HepG2 (cell line): ENCODE data around the gene MTA1. TPM values are rescaled to one million over a fixed set of nuclear protein-coding genes. Genes with fewer than 3 reads are reported as not detected.

Source experiments
- BORCS8-MEF2B ChIP-seq: sonication (generic); formaldehyde crosslinking; IDR thresholded peaks from 2 replicates; pipeline ENCODE4 v1.8.0; 2022; ENCODE audit warnings: mild to moderate bottlenecking, missing genetic modification reagents
- FLYWCH1 ChIP-seq: sonication (generic); formaldehyde crosslinking; IDR thresholded peaks from 2 replicates; pipeline ENCODE4 v1.8.1; 2023; ENCODE audit warnings: mild to moderate bottlenecking, missing genetic modification reagents
- HNRNPL ChIP-seq: fragments of 200-400 bp; formaldehyde crosslinking; IDR thresholded peaks from 2 replicates; pipeline ENCODE4 v1.6.1; 2017; ENCODE audit warnings: mild to moderate bottlenecking, low read depth, low read length
- HNRNPUL1 ChIP-seq: fragments of 200-400 bp; formaldehyde crosslinking; IDR thresholded peaks from 2 replicates; pipeline ENCODE4 v1.6.1; 2017; ENCODE audit warnings: low read depth, mild to moderate bottlenecking, low read length, moderate library complexity
- HOXA5 ChIP-seq: sonication (generic); formaldehyde crosslinking; IDR thresholded peaks from 2 replicates; pipeline ENCODE4 v1.4.0; 2020; ENCODE audit warnings: missing genetic modification reagents
- HOXD1 ChIP-seq: sonication (generic); formaldehyde crosslinking; IDR thresholded peaks from 2 replicates; pipeline ENCODE4 v1.5.0; 2020; ENCODE audit warnings: missing genetic modification reagents
- KDM3A ChIP-seq: IDR thresholded peaks from 2 replicates; pipeline ENCODE4 v1.6.1; 2018; ENCODE audit warnings: low read depth, missing compliant biosample characterization
- MTF2 ChIP-seq: sonication (generic); formaldehyde crosslinking; IDR thresholded peaks from 2 replicates; pipeline ENCODE4 v1.5.0; 2020; ENCODE audit warnings: missing genetic modification reagents, borderline replicate concordance
- NBN ChIP-seq: fragments of 450-650 bp; conservative IDR thresholded peaks from 2 replicates; pipeline ENCODE4 v1.6.1; 2017
- RAD21 ChIP-seq: fragments of 450-650 bp; formaldehyde crosslinking; IDR thresholded peaks from 2 replicates; pipeline ENCODE4 v1.5.0; 2020; ENCODE audit warnings: mild to moderate bottlenecking
- RARA ChIP-seq: IDR thresholded peaks from 2 replicates; pipeline ENCODE4 v1.6.1; 2016; ENCODE audit warnings: missing genetic modification reagents, missing compliant biosample characterization
- REXO4 ChIP-seq: sonication (generic); formaldehyde crosslinking; IDR thresholded peaks from 2 replicates; pipeline ENCODE4 v1.8.0; 2022; ENCODE audit warnings: missing genetic modification reagents, mild to moderate bottlenecking, borderline replicate concordance
- SCMH1 ChIP-seq: sonication (generic); formaldehyde crosslinking; IDR thresholded peaks from 2 replicates; pipeline ENCODE4 v1.9.0; 2021; ENCODE audit warnings: missing genetic modification reagents, mild to moderate bottlenecking, borderline replicate concordance
- SNAPC2 ChIP-seq: sonication (generic); formaldehyde crosslinking; IDR thresholded peaks from 2 replicates; pipeline ENCODE4 v1.8.1; 2022; ENCODE audit warnings: mild to moderate bottlenecking, missing genetic modification reagents
- TEAD3 ChIP-seq: optimal IDR thresholded peaks from 2 replicates; pipeline ENCODE3; 2016; ENCODE audit warnings: borderline replicate concordance
- TSC22D2 ChIP-seq: sonication (generic); formaldehyde crosslinking; IDR thresholded peaks from 2 replicates; pipeline ENCODE4 v1.5.1; 2020; ENCODE audit warnings: missing genetic modification reagents, mild to moderate bottlenecking, borderline replicate concordance
- ZNF496 ChIP-seq: sonication (generic); formaldehyde crosslinking; IDR thresholded peaks from 2 replicates; pipeline ENCODE4 v1.8.1; 2023; ENCODE audit warnings: mild to moderate bottlenecking, moderate library complexity, missing genetic modification reagents; ENCODE audit not compliant: insufficient replicate concordance
- polyA plus RNA-seq, 8 experiments: library from polyadenylated mRNA; depleted of rRNA in 3 of 8; stranded (reverse) in 7 of 8; unstranded in 1 of 8; fragments of >200 nt; fragmentation: Illumina TruSeq in 4 of 8; extraction: Trizol in 4 of 8; gene quantifications; 2 replicates each; pipeline versions ENCODE4 v1.2.1 to v1.2.3, GENCODE V29; 2011 to 2016; ENCODE audit warnings: low read depth in 4 of 8, missing spikeins in 1 of 8, mixed read lengths in 1 of 8; ENCODE audit not compliant: insufficient read depth in 1 of 8
- total RNA-seq, 5 experiments: library from RNA; depleted of rRNA; stranded (reverse); fragments of >200 nt; fragmentation: Illumina TruSeq; extraction: Trizol; gene quantifications; 2 replicates each; pipeline ENCODE4 v1.2.3, GENCODE V29; 2016; ENCODE audit warnings: low read depth in 1 of 5
- TF ChIP-seq, protein P1 (sequence below): sonication (generic); formaldehyde crosslinking; IDR thresholded peaks from 2 replicates; pipeline ENCODE4 v1.4.0; 2020; ENCODE audit warnings: missing genetic modification reagents
- TF ChIP-seq, protein P2 (sequence below): sonication (generic); formaldehyde crosslinking; IDR thresholded peaks from 2 replicates; pipeline ENCODE4 v1.5.1; 2020; ENCODE audit warnings: mild to moderate bottlenecking, missing genetic modification reagents, borderline replicate concordance
- TF ChIP-seq, protein P3 (sequence below): conservative IDR thresholded peaks from 2 replicates; pipeline ENCODE4 v1.6.1; 2018; ENCODE audit warnings: missing genetic modification reagents
- TF ChIP-seq, protein P4 (sequence below): sonication (generic); formaldehyde crosslinking; IDR thresholded peaks from 2 replicates; pipeline ENCODE4 v1.9.0; 2022; ENCODE audit warnings: low read depth, missing genetic modification reagents
- TF ChIP-seq, protein P5 (sequence below): sonication (generic); formaldehyde crosslinking; IDR thresholded peaks from 2 replicates; pipeline ENCODE4 v1.8.0; 2022; ENCODE audit warnings: mild to moderate bottlenecking, missing genetic modification reagents, moderate library complexity
- TF ChIP-seq, protein P6 (sequence below): sonication (generic); formaldehyde crosslinking; IDR thresholded peaks from 2 replicates; pipeline ENCODE4 v1.8.0; 2022; ENCODE audit warnings: mild to moderate bottlenecking, missing genetic modification reagents; ENCODE audit not compliant: insufficient replicate concordance

The MTA1 gene
- total and polyA plus RNA-seq, 2 of the 13 experiments (the other 11 are each of a cell fraction or from before 2014, with no cell fraction given), result 35.2 to 85.8 TPM

DNA sequence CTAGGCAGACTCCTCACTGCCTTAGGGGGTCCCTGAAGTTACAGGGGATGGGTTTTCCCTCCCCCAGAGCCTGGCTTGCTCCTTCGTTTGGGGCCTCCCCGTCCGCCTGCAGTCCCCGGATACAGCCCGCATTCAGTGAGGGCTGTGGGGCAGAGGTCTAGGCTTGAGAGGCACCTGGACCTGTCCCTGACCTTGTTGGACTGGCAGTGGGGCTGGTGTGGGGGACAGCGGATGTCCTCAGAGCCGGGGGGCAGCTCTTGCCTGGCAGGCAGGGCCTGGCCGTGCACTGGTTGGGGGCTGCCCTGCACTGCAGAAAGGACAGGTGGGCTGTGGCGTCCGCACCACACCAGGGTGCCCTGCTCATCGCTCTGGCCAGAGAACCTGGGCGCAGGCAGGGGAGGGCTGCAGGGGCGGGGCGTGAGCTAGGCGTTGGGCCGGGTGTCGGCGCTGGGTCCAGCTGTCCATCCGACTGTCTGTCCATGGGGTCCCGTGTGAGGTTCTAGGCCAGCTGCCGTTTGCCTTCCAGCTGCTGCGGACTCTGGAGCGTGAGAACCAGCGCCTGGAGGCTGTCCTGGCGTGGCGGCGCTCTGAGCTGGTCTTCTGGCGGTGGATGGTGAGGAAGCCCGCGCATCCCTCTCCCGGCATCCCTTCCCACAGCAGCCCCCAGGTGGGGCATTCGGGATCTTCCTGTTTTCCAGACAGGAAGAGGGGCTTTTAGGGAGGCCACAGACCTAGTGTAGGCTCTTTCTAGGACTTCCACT is 77.4 kb downstream of the MTA1 start (continued):
- TF ChIP-seq HNRNPL (peak; percentile 69; the same call in 1 of the 2 replicates), TSC22D2 (CRISPR knock-in tag) (no peak), TEAD3 (CRISPR knock-in tag) (no peak), KDM3A (CRISPR knock-in tag) (no peak), MTF2 (no peak), NBN (no peak), ZNF496 (CRISPR knock-in tag) (no peak), SCMH1 (no peak), RAD21 (CRISPR knock-in tag) (no peak), REXO4 (CRISPR knock-in tag) (no peak), RARA (CRISPR knock-in tag) (peak; percentile 79), HNRNPUL1 (no peak), HOXA5 (CRISPR knock-in tag) (no peak), BORCS8-MEF2B (CRISPR knock-in tag) (no peak), FLYWCH1 (CRISPR knock-in tag) (no peak), SNAPC2 (CRISPR knock-in tag) (0 out of 2 replicates have a peak, but pooled peaks have one; percentile 57), HOXD1 (CRISPR knock-in tag) (0 out of 2 replicates have a peak, but pooled peaks have one; percentile 40)
- TF ChIP-seq, protein P1, sequence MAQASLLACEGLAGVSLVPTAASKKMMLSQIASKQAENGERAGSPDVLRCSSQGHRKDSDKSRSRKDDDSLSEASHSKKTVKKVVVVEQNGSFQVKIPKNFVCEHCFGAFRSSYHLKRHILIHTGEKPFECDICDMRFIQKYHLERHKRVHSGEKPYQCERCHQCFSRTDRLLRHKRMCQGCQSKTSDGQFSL (CRISPR knock-in tag), result no peak
- TF ChIP-seq, protein P2, sequence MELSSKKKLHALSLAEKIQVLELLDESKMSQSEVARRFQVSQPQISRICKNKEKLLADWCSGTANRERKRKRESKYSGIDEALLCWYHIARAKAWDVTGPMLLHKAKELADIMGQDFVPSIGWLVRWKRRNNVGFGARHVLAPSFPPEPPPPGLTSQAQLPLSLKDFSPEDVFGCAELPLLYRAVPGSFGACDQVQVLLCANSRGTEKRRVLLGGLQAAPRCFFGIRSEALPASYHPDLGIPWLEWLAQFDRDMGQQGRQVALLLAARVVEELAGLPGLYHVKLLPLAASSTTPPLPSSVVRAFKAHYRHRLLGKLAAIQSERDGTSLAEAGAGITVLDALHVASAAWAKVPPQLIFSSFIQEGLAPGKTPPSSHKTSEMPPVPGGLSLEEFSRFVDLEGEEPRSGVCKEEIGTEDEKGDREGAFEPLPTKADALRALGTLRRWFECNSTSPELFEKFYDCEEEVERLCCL, result no peak
- TF ChIP-seq, protein P3, sequence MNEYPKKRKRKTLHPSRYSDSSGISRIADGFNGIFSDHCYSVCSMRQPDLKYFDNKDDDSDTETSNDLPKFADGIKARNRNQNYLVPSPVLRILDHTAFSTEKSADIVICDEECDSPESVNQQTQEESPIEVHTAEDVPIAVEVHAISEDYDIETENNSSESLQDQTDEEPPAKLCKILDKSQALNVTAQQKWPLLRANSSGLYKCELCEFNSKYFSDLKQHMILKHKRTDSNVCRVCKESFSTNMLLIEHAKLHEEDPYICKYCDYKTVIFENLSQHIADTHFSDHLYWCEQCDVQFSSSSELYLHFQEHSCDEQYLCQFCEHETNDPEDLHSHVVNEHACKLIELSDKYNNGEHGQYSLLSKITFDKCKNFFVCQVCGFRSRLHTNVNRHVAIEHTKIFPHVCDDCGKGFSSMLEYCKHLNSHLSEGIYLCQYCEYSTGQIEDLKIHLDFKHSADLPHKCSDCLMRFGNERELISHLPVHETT (CRISPR knock-in tag), result no peak
- TF ChIP-seq, protein P4, sequence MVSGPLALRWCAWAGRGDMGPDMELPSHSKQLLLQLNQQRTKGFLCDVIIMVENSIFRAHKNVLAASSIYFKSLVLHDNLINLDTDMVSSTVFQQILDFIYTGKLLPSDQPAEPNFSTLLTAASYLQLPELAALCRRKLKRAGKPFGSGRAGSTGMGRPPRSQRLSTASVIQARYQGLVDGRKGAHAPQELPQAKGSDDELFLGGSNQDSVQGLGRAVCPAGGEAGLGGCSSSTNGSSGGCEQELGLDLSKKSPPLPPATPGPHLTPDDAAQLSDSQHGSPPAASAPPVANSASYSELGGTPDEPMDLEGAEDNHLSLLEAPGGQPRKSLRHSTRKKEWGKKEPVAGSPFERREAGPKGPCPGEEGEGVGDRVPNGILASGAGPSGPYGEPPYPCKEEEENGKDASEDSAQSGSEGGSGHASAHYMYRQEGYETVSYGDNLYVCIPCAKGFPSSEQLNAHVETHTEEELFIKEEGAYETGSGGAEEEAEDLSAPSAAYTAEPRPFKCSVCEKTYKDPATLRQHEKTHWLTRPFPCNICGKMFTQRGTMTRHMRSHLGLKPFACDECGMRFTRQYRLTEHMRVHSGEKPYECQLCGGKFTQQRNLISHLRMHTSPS, result peak; percentile 87
- TF ChIP-seq, protein P5, sequence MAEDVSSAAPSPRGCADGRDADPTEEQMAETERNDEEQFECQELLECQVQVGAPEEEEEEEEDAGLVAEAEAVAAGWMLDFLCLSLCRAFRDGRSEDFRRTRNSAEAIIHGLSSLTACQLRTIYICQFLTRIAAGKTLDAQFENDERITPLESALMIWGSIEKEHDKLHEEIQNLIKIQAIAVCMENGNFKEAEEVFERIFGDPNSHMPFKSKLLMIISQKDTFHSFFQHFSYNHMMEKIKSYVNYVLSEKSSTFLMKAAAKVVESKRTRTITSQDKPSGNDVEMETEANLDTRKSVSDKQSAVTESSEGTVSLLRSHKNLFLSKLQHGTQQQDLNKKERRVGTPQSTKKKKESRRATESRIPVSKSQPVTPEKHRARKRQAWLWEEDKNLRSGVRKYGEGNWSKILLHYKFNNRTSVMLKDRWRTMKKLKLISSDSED (CRISPR knock-in tag), result no peak
- TF ChIP-seq, protein P6, sequence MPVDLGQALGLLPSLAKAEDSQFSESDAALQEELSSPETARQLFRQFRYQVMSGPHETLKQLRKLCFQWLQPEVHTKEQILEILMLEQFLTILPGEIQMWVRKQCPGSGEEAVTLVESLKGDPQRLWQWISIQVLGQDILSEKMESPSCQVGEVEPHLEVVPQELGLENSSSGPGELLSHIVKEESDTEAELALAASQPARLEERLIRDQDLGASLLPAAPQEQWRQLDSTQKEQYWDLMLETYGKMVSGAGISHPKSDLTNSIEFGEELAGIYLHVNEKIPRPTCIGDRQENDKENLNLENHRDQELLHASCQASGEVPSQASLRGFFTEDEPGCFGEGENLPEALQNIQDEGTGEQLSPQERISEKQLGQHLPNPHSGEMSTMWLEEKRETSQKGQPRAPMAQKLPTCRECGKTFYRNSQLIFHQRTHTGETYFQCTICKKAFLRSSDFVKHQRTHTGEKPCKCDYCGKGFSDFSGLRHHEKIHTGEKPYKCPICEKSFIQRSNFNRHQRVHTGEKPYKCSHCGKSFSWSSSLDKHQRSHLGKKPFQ (CRISPR knock-in tag), result no peak
